Neural progenitor cell (in vitro differentiated cells): ENCODE results near the gene RSBN1L.

ENCODE experiments used
- EZH2 ChIP-seq: fragments of 200-600 bp; sonication (generic); IDR thresholded peaks from 2 replicates; pipeline ENCODE4 v1.6.1; 2017; ENCODE audit warnings: antibody characterized with exemption, mild to moderate bottlenecking, moderate library complexity
- TF ChIP-seq, protein P1 (sequence below): fragments of 200-600 bp; sonication (generic); IDR thresholded peaks from 2 replicates; pipeline ENCODE4 v1.5.1; 2017; ENCODE audit warnings: antibody characterized with exemption, mild to moderate bottlenecking

DNA sequence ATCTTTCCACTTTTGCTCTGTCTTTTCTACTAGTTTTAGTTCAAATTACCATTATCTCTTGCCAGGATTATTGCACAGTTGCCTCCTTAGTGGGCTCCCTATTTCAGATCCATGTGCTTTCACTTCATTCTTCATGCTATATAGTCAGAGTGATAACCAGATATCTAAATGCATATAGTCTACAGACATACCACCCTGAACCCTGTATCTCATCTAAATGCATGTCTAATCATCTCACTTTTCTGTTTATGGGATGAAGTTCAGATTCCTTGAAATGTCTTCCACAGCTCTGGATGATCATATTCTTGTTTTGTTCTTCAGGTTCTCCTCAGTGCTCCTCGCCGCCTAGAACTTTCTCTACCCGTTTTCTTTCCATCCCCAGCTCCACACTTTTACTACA, 13.8 kb downstream of the RSBN1L start:
- TF ChIP-seq, protein P1, sequence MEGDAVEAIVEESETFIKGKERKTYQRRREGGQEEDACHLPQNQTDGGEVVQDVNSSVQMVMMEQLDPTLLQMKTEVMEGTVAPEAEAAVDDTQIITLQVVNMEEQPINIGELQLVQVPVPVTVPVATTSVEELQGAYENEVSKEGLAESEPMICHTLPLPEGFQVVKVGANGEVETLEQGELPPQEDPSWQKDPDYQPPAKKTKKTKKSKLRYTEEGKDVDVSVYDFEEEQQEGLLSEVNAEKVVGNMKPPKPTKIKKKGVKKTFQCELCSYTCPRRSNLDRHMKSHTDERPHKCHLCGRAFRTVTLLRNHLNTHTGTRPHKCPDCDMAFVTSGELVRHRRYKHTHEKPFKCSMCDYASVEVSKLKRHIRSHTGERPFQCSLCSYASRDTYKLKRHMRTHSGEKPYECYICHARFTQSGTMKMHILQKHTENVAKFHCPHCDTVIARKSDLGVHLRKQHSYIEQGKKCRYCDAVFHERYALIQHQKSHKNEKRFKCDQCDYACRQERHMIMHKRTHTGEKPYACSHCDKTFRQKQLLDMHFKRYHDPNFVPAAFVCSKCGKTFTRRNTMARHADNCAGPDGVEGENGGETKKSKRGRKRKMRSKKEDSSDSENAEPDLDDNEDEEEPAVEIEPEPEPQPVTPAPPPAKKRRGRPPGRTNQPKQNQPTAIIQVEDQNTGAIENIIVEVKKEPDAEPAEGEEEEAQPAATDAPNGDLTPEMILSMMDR, result no peak
- TF ChIP-seq EZH2, result no peak
